HL-60 (cell line): ENCODE results near the gene ITGB3.

Source experiments
- DNase-seq, 2 experiments: peaks; one replicate each; pipeline ENCODE4 v3.0.0-alpha.2; 2010 to 2020; ENCODE audit warnings: low read depth in 1 of 2, low spot score in 1 of 2
- H3K27ac ChIP-seq: fragments of 250-450 bp; sonication (Bioruptor Pico); replicated peaks from 2 replicates; pipeline ENCODE4 v1.5.1; 2020; ENCODE audit warnings: mild to moderate bottlenecking, moderate library complexity
- H3K27me3 ChIP-seq: fragments of 250-450 bp; sonication (Bioruptor Pico); 2 replicates; pipeline ENCODE4 v1.5.1; 2021; ENCODE audit warnings: mild to moderate bottlenecking, moderate library complexity; ENCODE audit not compliant: insufficient read depth, poor library complexity, severe bottlenecking
- H3K4me3 ChIP-seq: replicated peaks from 2 replicates; pipeline ENCODE4 v1.5.1; 2011; ENCODE audit warnings: mild to moderate bottlenecking, control low read depth, low read length; ENCODE audit not compliant: insufficient read depth
- CTCF ChIP-seq: IDR thresholded peaks from one replicate; pipeline ENCODE4 v1.5.1; 2011; ENCODE audit warnings: low read length, control low read depth, inconsistent platforms; ENCODE audit not compliant: insufficient read depth
- GABPA ChIP-seq: IDR thresholded peaks from 2 replicates; pipeline ENCODE4 v1.6.1; 2012; ENCODE audit warnings: low read depth
- POLR2AphosphoS5 ChIP-seq: IDR thresholded peaks from 2 replicates; pipeline ENCODE4 v1.6.1; 2012; ENCODE audit warnings: low read depth
- REST ChIP-seq: IDR thresholded peaks from 2 replicates; pipeline ENCODE4 v1.6.1; 2012; ENCODE audit warnings: low read depth; ENCODE audit not compliant: insufficient replicate concordance
- SPI1 ChIP-seq: IDR thresholded peaks from 2 replicates; pipeline ENCODE4 v1.6.1; 2012; ENCODE audit warnings: low read depth, mild to moderate bottlenecking, borderline replicate concordance

The ITGB3 gene

DNA sequence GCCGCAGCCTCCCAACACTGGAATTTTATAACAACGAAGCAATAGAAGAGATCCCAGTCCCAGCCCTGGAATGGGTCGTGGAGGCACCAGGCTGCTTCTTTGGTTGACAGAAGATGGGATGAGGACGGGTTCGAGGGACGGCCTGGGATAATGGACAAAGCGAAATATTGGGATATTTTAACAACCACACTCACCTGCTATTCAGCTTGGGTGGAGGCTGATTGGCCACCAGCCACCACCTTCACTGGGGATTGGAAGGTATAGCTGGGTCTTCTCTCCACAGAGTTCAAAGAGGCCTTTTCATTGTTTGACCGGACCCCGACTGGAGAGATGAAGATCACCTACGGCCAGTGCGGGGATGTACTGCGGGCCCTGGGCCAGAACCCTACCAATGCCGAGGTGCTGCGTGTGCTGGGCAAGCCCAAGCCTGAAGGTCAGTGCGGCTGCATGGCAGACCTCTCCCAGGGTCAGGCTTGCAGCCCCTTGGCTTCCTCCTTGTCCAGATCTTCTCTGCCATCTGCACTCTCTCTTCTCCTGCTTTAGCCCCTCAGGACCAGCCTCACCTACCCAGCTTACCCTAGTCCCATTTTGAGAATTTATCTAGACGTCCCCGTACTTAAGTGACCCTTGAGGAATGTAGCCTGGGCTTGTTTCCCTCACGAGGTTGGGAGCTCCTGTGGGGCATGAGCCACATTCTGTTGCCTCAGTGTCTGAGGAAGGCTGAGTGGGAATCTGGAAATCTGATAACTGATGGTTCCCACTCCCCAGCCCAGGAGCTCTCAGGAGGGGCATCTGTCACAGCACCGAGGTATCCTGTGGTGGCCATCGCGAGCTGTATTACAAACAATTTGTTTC, 33.8 kb upstream of the ITGB3 start:
- TF ChIP-seq CTCF = no peak
- no peak for TF ChIP-seq REST
- TF ChIP-seq SPI1 = no peak
- no peak for TF ChIP-seq GABPA
- no peak for TF ChIP-seq POLR2AphosphoS5
- Histone ChIP-seq H3K4me3 (no peak overlapping the region), H3K27ac (no peak overlapping the region), H3K27me3 (no peaks in the 10 kb centered on the region)
- DNase-seq = no peak

DNA sequence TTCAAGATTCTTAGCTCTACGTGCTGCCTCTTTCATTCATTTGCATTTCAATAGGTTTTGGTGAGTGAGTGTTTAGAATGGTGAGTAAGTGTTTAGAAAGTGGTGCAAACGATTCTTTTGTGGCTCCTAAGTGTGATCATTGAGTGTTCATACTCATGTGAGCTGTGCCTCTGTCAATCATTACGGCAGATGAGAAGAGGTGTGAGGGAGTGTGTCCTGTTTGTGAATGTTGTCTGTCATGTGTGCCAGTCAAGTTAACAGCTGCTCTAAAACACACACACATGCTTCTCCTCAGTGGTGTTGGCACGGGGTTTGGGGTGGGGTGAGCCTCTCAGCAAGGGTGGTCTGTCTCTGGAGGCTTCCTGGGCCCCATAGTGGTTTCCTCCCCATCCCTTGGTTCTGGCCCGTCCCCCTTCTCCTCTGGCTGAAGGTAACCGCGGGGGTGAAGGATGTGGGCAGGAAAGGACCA, 33.1 kb upstream of the ITGB3 start:
- DNase-seq = no peak
- H3K27me3 ChIP-seq = no peaks in the 10 kb centered on the region
- TF ChIP-seq REST (no peak), GABPA (no peak), POLR2AphosphoS5 (no peak), CTCF (no peak), SPI1 (no peak)
- H3K27ac ChIP-seq = no peak overlapping the region
- no peak overlapping the region for H3K4me3 ChIP-seq

- no peak for TF ChIP-seq REST
- TF ChIP-seq CTCF = no peak
- TF ChIP-seq POLR2AphosphoS5 = no peak
- TF ChIP-seq GABPA = no peak
- no peak for TF ChIP-seq SPI1
- no peak for DNase-seq
- Histone ChIP-seq H3K27me3 (no peaks in the 10 kb centered on the region), H3K4me3 (no peak overlapping the region), H3K27ac (no peak overlapping the region)
Measured at GRCh38 chr17:47221154-47221553, 32.5 kb upstream of the ITGB3 start.
